ENCODE results near the gene PPP1R14B. TPM values are rescaled to one million over a fixed set of nuclear protein-coding genes. Genes with fewer than 3 reads are reported as not detected.

The PPP1R14B gene
- total and polyA plus RNA-seq, 2 of the 13 experiments (the other 11 are each of a cell fraction or from before 2014, with no cell fraction given): 110 to 148 TPM

GRCh38 chr11:64269540-64270220, 22.9 kb upstream of the PPP1R14B start (continued):
- no peak for TF ChIP-seq ZNF20 (CRISPR knock-in tag; IDR thresholded peaks at IDR 0.05)
- no peak; the same call in 1 of the 2 replicates for TF ChIP-seq TRAFD1 (CRISPR knock-in tag; IDR thresholded peaks at IDR 0.05; ENCODE audit: borderline replicate concordance)
- peak; percentile 45 for TF ChIP-seq TAF15 (IDR thresholded peaks at IDR 0.05; ENCODE audit: low read depth, low read length, poor library complexity, severe bottlenecking)
- no peak; the same call in 1 of the 2 replicates for TF ChIP-seq ZNF788 (CRISPR knock-in tag; IDR thresholded peaks at IDR 0.05; ENCODE audit: borderline replicate concordance)
- TF ChIP-seq ZNF792 (CRISPR knock-in tag; IDR thresholded peaks at IDR 0.05): 0 out of 2 replicates have a peak, but pooled peaks have one; percentile 22
- no peak for TF ChIP-seq ZNF609 (CRISPR knock-in tag; IDR thresholded peaks at IDR 0.05; ENCODE audit: borderline replicate concordance)
- no peak for TF ChIP-seq ZSCAN9 (CRISPR knock-in tag; IDR thresholded peaks at IDR 0.05; ENCODE audit: borderline replicate concordance)
- TF ChIP-seq PHF20 (CRISPR knock-in tag; IDR thresholded peaks at IDR 0.05): peak; percentile 93
- TF ChIP-seq ZNF749 (CRISPR knock-in tag; IDR thresholded peaks at IDR 0.05; ENCODE audit: borderline replicate concordance): 0 out of 2 replicates have a peak, but pooled peaks have one; percentile 5
- no peak; the same call in 1 of the 2 replicates for TF ChIP-seq ZBTB37 (CRISPR knock-in tag; IDR thresholded peaks at IDR 0.05)
- peak; percentile 83; the same call in 1 of the 2 replicates for TF ChIP-seq SIN3A (IDR thresholded peaks at IDR 0.05; ENCODE audit: borderline replicate concordance, low read depth, low read length)
- TF ChIP-seq SMYD3 (CRISPR knock-in tag; IDR thresholded peaks at IDR 0.05): peak; percentile 21; the same call in 1 of the 2 replicates
- peak; percentile 73; the same call in 1 of the 2 replicates for TF ChIP-seq HMGXB3 (CRISPR knock-in tag; IDR thresholded peaks at IDR 0.05; ENCODE audit: borderline replicate concordance)
- TF ChIP-seq ZNF468 (CRISPR knock-in tag; IDR thresholded peaks at IDR 0.05): no peak
- peak; percentile 79 for TF ChIP-seq ZNF121 (CRISPR knock-in tag; IDR thresholded peaks at IDR 0.05)

Data from HepG2 (cell line).